ENCODE measurements around the gene SYCE3. TPM values are rescaled to one million over a fixed set of nuclear protein-coding genes. Genes with fewer than 3 reads are reported as not detected.
A peak's percentile ranks its signal among the peaks of the same experiment; 100 is the strongest.

SYCE3 gene
- total RNA-seq, 1 experiment from 2014 or later, result not detected

DNA sequence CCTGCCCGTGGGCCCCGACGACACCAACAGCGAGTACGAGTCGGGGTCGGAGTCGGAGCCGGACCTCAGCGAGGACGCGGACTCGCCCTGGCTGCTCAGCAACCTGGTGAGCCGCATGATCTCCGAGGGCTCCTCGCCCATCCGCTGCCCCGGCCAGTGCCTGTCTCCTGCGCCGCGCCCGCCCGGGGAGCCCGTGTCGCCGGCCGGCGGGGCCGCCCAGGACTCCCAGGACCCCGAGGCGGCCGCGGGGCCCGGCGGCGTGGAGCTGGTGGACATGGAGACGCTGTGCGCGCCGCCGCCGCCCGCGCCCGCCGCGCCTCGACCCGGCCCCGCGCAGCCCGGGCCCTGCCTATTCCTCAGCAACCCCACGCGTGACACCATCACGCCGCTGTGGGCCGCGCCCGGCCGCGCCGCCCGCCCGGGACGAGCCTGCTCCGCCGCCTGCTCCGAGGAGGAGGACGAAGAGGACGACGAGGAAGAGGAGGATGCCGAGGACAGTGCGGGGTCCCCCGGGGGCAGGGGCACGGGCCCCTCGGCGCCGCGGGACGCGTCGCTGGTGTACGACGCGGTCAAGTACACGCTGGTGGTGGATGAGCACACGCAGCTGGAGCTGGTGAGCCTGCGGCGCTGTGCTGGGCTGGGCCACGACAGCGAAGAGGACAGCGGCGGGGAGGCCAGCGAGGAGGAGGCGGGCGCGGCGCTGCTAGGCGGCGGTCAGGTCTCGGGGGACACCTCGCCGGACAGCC lies 41.7 kb upstream of the SYCE3 start:
- no TSS peak for BruUV-seq (replicated peaks)
- Mint-ChIP-seq H3K27me3 (ENCODE audit: unreplicated experiment) (peaks cover 71% of the 10 kb centered on the region), H3K36me3 (ENCODE audit: insufficient read depth, unreplicated experiment) (peaks cover 9% of the 10 kb centered on the region), H3K4me1 (ENCODE audit: low read depth, unreplicated experiment) (no peaks in the 10 kb centered on the region), H3K4me3 (ENCODE audit: low read depth, unreplicated experiment) (no peak overlapping the region), H3K27ac (ENCODE audit: unreplicated experiment) (no peak overlapping the region), H3K9me3 (ENCODE audit: low read depth, unreplicated experiment) (no peaks in the 10 kb centered on the region)
- TF ChIP-seq CTCF (IDR thresholded peaks at IDR 0.05; ENCODE audit: unreplicated experiment), result no peak
- DNase-seq, result no peak
- CTCF ChIA-PET, result no interaction called here
- intact Hi-C loops (cut with micrococcal nuclease; ENCODE audit: unreplicated experiment), result no loop called here

- H3K4me1 Mint-ChIP-seq (ENCODE audit: low read depth, unreplicated experiment), result no peaks in the 10 kb centered on the region
- no peaks in the 10 kb centered on the region for H3K9me3 Mint-ChIP-seq (ENCODE audit: low read depth, unreplicated experiment)
- H3K27ac Mint-ChIP-seq (ENCODE audit: unreplicated experiment), result no peak overlapping the region
- H3K27me3 Mint-ChIP-seq (ENCODE audit: unreplicated experiment), result peaks cover 67% of the 10 kb centered on the region
- CTCF ChIA-PET, result no interaction called here
- intact Hi-C loops (cut with micrococcal nuclease; ENCODE audit: unreplicated experiment), result no loop called here
- TF ChIP-seq CTCF (IDR thresholded peaks at IDR 0.05; ENCODE audit: unreplicated experiment), result no peak
- DNase-seq, result no peak
- H3K4me3 Mint-ChIP-seq (ENCODE audit: low read depth, unreplicated experiment), result no peak overlapping the region
- peaks cover 9% of the 10 kb centered on the region for H3K36me3 Mint-ChIP-seq (ENCODE audit: insufficient read depth, unreplicated experiment)
- BruUV-seq (replicated peaks), result no TSS peak
These were observed 41.0 kb upstream of the SYCE3 start for GRCh38 chr22:50603511-50604255.

GRCh38 chr22:50602338-50602700 lies 39.6 kb upstream of the SYCE3 start:
- no peaks in the 10 kb centered on the region for H3K4me1 Mint-ChIP-seq (ENCODE audit: low read depth, unreplicated experiment)
- DNase-seq, result no peak
- no peaks in the 10 kb centered on the region for H3K9me3 Mint-ChIP-seq (ENCODE audit: low read depth, unreplicated experiment)
- no TSS peak for BruUV-seq (replicated peaks)
- CTCF ChIA-PET, result no interaction called here
- peaks cover 53% of the 10 kb centered on the region for H3K27me3 Mint-ChIP-seq (ENCODE audit: unreplicated experiment)
- H3K27ac Mint-ChIP-seq (ENCODE audit: unreplicated experiment), result no peak overlapping the region
- H3K4me3 Mint-ChIP-seq (ENCODE audit: low read depth, unreplicated experiment), result peak overlapping the region; percentile 34
- no peak for TF ChIP-seq CTCF (IDR thresholded peaks at IDR 0.05; ENCODE audit: unreplicated experiment)
- intact Hi-C loops (cut with micrococcal nuclease; ENCODE audit: unreplicated experiment), result no loop called here
- peaks cover 9% of the 10 kb centered on the region for H3K36me3 Mint-ChIP-seq (ENCODE audit: insufficient read depth, unreplicated experiment)

DNA sequence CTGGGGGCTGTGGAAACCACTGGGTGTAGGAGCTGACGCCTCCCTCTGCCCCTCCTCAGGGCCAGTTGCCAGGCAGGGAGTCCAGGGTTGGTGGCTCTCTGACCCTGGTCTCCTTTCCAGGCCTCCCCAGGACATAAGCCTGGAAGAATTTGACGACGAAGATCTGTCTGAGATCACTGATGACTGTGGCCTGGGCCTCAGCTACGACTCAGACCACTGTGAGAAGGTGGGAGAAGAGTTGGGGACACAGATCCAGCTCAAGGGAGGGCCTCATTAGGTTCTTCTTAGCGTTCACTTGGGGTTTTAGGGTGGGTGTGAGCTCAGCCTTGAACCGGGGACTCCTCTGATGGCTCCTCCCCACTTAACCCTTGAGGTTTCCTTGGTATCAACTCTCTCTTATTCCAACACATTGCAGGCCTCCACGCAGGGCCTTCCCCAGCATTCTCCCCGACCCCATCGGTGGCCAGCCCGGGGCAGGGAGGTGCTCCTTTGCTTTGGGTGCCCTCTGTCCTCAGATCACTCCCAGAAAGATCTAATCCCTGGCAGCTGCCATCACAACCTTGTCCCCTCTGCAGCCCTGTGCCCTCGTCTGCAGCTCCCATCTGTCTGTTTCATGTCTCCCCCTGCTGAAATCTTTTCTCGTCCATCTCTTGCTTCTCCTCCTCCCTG lies 39.1 kb upstream of the SYCE3 start:
- Mint-ChIP-seq H3K27me3 (ENCODE audit: unreplicated experiment) (peaks cover 48% of the 10 kb centered on the region), H3K9me3 (ENCODE audit: low read depth, unreplicated experiment) (no peaks in the 10 kb centered on the region), H3K27ac (ENCODE audit: unreplicated experiment) (no peak overlapping the region), H3K4me3 (ENCODE audit: low read depth, unreplicated experiment) (peak overlapping the region; percentile 34), H3K36me3 (ENCODE audit: insufficient read depth, unreplicated experiment) (peaks cover 9% of the 10 kb centered on the region), H3K4me1 (ENCODE audit: low read depth, unreplicated experiment) (no peaks in the 10 kb centered on the region)
- intact Hi-C loops (cut with micrococcal nuclease; ENCODE audit: unreplicated experiment), result no loop called here
- no peak for DNase-seq
- CTCF ChIA-PET, result no interaction called here
- TF ChIP-seq CTCF (IDR thresholded peaks at IDR 0.05; ENCODE audit: unreplicated experiment), result no peak
- no TSS peak for BruUV-seq (replicated peaks)

All from Calu3 (cell line).